Measurements from ENCODE around the gene ADGRL3. TPM values are rescaled to one million over a fixed set of nuclear protein-coding genes. Genes with fewer than 3 reads are reported as not detected.
"Not testable (repeated sequence)": the region's sequence is repeated elsewhere in the genome, so short reads cannot be mapped to it uniquely, and the experiment has no call there.

The ADGRL3 gene
- total RNA-seq, 3 donors from 2014 or later: not detected

DNA sequence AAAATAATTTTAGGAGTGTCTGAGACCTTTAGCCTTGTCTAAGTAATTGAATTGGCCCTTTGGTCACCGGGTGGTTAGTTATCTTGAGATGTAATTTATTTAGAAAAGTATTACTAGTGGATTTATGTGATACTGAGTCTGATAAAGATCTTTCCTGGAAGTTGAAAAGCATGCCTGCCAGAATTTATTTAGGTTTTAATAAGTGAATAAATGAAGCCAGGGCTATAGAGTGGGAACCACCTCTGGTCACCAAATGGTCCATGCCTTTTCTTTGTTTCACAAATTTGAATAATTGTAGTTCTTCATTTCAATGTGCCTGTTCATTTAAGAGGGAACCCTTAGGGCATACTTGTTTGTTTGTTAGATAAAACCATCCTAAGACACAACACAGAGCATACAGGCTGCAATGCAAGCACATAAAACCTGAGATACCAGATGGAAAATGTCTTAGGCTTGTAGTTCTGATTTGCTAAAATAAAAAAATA is 627.8 kb downstream of the ADGRL3 start:
- DNase-seq (no peak), ATAC-seq (no peak)
- Mint-ChIP-seq H3K36me3 (ENCODE audit: insufficient read depth) (no peaks in the 10 kb centered on the region), H3K4me3 (no peak overlapping the region), H3K27me3 (ENCODE audit: low read depth) (no peaks in the 10 kb centered on the region), H3K9me3 (peaks cover 4% of the 10 kb centered on the region), H3K4me1 (ENCODE audit: low read depth) (no peaks in the 10 kb centered on the region)

DNA sequence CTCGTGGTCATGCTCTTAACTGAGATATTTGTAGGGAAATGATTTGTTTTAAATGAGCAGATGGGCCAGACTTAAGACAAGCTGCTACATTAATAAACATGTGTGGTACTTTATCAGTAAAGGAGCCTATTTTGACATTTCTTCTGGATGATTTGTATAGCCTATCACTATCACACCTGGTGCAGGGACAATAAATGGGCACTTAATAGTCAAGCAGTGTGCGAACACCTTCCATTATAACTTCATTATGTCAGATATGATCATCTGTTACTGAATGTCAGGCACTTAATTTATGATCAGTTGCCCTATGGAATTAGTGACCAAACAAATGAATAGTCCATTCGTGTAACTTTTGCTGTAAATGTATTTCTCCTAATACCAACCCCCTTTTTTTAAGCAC is 628.8 kb downstream of the ADGRL3 start:
- H3K27me3 Mint-ChIP-seq (ENCODE audit: low read depth): no peaks in the 10 kb centered on the region
- ATAC-seq (no peak), DNase-seq (no peak)
- no peak overlapping the region for H3K4me3 Mint-ChIP-seq
- no peaks in the 10 kb centered on the region for H3K36me3 Mint-ChIP-seq (ENCODE audit: insufficient read depth)
- peaks cover 9% of the 10 kb centered on the region for H3K9me3 Mint-ChIP-seq
- H3K4me1 Mint-ChIP-seq (ENCODE audit: low read depth): no peaks in the 10 kb centered on the region

DNA sequence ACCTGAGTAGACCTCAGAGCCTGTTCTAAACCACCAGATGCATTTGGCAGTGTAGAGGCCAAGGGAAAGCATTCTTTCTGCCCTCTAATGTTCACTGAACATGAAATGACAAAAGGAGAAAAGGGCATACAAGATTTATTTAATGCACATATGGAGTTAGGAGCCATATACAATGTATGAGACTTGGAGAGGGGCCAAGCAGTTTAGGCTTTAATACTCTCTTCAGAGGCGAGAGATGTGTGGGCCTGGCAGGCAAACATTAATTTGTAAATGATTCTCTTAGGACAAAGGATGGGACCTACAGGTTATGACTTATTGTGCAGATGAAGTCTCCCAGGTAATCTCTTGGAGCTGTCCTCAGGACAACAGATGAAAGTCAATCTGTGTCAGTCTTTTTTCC is 631.9 kb downstream of the ADGRL3 start:
- peaks cover 9% of the 10 kb centered on the region for H3K9me3 Mint-ChIP-seq
- ATAC-seq: no peak
- H3K4me3 Mint-ChIP-seq: no peak overlapping the region
- DNase-seq: no peak
- no peaks in the 10 kb centered on the region for H3K27me3 Mint-ChIP-seq (ENCODE audit: low read depth)
- H3K4me1 Mint-ChIP-seq (ENCODE audit: low read depth): no peaks in the 10 kb centered on the region
- no peaks in the 10 kb centered on the region for H3K36me3 Mint-ChIP-seq (ENCODE audit: insufficient read depth)

DNA sequence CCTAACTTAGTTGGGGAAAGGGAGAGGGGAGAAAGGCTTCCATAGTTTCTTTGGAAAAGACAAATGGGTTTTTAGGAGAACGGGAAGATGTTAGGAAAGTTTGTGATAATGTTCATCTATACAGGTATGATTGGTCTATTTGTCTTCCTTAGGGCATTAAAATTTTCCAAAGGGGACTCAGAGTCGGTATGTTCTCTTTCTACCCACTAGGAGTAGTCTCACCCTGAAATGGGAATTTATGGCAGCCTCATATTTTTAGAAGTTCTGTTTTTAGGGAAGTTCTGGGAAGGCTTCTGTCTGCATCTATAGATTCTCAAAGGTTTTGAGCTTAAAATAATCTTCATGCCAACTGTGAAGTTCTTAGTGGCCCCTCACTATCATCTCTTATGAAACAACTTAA is 637.3 kb downstream of the ADGRL3 start:
- H3K9me3 Mint-ChIP-seq: peaks cover 18% of the 10 kb centered on the region

DNA sequence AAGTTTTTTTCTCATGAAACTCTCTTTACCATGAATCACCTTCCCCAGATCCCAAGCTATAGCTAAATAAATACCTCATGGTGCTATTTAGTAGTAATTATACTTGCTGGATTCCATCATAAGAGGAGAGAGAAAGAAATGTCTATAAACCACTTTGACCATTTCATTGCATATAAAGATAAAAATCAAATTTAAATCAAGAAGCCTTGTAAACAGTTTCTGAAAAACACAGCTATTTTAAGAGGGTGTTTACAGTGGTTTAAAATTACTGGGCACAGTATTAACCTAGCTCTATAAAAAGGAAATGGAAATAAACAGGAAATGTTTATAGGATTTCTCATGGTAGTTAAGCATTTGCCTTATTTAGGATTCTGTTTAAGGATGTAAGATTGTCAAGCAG is 637.9 kb downstream of the ADGRL3 start:
- DNase-seq: no peak
- no peaks in the 10 kb centered on the region for H3K27me3 Mint-ChIP-seq (ENCODE audit: low read depth)
- peaks cover 17% of the 10 kb centered on the region for H3K9me3 Mint-ChIP-seq
- no peak overlapping the region for H3K4me3 Mint-ChIP-seq
- H3K36me3 Mint-ChIP-seq (ENCODE audit: insufficient read depth): no peaks in the 10 kb centered on the region
- H3K4me1 Mint-ChIP-seq (ENCODE audit: low read depth): no peaks in the 10 kb centered on the region
- ATAC-seq: no peak

More for the DNA sequence above, 637.3 kb downstream of the ADGRL3 start:
- ATAC-seq: no peak
- Mint-ChIP-seq H3K36me3 (ENCODE audit: insufficient read depth) (no peaks in the 10 kb centered on the region), H3K4me3 (no peak overlapping the region), H3K27me3 (ENCODE audit: low read depth) (no peaks in the 10 kb centered on the region), H3K4me1 (ENCODE audit: low read depth) (no peaks in the 10 kb centered on the region)
- no peak for DNase-seq

DNA sequence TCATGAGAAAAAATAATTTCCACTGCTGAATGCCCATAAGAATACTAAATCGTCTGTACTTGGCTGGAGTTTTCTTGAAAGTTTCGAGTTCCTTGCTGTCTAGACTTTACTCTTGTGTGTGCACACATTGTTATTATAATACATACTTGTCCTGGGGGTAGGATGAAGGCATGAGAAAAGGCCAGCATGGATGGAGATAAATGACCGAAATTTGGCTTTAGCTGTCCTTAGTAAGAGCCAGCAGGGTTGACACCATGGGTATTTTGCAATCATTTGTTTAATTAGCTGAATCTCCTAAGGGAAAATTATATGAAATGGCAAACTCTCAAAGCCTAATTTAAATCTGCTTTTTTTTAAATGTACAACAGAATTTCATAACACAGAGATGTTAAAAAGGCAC is 641.6 kb downstream of the ADGRL3 start:
- DNase-seq (no peak), ATAC-seq (no peak)
- Mint-ChIP-seq H3K36me3 (ENCODE audit: insufficient read depth) (no peaks in the 10 kb centered on the region), H3K9me3 (peaks cover 16% of the 10 kb centered on the region), H3K4me3 (no peak overlapping the region), H3K4me1 (ENCODE audit: low read depth) (no peaks in the 10 kb centered on the region), H3K27me3 (ENCODE audit: low read depth) (no peaks in the 10 kb centered on the region)

DNA sequence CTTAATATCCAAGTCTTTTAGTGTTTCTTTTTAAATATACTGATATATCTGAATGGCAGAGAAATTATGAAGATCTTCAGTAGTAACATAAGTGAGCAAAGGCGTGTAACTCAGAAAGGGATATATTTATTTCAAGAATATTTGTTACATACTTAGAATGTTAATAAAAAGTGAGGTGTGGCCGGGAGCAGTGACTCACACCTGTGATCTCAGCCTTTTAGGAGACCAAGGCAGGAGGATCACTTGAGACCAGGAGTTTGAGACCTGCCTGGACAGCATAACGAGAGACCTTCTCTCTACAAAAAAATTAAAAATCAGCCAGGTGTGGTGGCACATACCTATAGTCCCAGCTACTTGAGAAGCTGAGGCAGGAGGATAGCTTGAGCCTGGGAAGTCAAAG is 651.0 kb downstream of the ADGRL3 start:
- Mint-ChIP-seq H3K9me3 (peaks cover 5% of the 10 kb centered on the region), H3K4me3 (no peak overlapping the region)

DNA sequence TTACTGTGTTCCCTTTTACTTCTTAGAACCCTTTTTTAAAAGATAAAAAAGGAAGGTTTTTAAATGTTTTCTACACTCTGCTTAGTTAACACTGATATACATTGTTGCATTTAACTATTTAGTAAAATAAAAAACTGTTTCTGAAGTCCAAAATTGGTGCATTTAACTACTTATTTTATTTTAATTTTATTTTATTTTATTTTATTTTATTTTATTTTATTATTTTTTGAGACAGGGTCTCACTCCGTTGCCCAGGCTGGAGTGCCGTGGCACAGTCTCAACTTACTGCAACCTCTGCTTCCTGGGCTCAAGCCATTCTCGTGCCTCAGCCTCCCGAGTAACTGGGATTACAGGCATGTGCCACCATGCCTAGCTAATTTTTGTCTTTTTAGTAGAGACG is 652.0 kb downstream of the ADGRL3 start:
- not testable (repeated sequence) for H3K9me3 Mint-ChIP-seq; H3K4me3 Mint-ChIP-seq; DNase-seq; H3K36me3 Mint-ChIP-seq (ENCODE audit: insufficient read depth); H3K27me3 Mint-ChIP-seq (ENCODE audit: low read depth); H3K4me1 Mint-ChIP-seq (ENCODE audit: low read depth); ATAC-seq

More for the DNA sequence above, 651.0 kb downstream of the ADGRL3 start:
- ATAC-seq (no peak), DNase-seq (no peak)
- Mint-ChIP-seq H3K36me3 (ENCODE audit: insufficient read depth) (no peaks in the 10 kb centered on the region), H3K4me1 (ENCODE audit: low read depth) (no peaks in the 10 kb centered on the region), H3K27me3 (ENCODE audit: low read depth) (no peaks in the 10 kb centered on the region)

DNA sequence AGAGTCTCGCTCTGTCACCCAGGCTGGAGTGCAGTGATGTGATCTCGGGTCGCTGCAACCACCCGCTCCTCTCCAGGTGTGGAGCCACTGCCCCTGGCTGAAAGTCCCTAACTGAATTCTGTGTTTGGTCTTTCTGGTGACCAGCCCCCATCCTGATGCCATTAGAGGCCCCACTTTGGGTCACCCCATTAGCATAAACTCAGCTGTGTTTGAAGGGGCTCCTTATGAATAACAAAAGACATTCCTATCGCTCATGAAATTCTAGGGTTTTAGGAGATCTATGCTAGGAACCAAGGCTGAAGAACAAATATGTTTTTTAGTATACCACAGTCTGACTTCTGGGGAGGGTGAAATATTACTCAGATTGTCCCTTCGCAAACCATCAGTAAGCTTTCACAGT is 652.9 kb downstream of the ADGRL3 start:
- ATAC-seq: no peak
- Mint-ChIP-seq H3K4me1 (ENCODE audit: low read depth) (no peaks in the 10 kb centered on the region), H3K9me3 (peaks cover 15% of the 10 kb centered on the region), H3K4me3 (no peak overlapping the region), H3K27me3 (ENCODE audit: low read depth) (no peaks in the 10 kb centered on the region), H3K36me3 (ENCODE audit: insufficient read depth) (no peaks in the 10 kb centered on the region)
- no peak for DNase-seq

DNA sequence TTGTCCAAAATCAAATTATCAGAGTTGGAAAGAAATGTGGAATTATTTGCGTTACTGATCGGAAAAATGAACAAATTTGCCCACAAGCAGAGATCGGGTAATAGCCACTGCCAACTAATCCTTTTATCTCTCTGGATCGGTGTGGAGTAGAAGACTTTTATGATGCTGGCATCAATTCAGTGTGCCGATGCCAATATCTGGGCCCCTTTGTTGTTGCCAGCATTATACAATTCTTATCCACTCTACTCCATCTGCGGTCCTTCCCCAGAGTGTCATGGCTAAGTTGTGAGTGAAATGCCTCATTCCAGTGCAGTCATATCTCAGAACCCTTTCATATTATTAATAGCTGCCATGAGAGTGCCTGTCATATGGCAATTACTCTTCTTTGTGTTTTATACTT is 660.2 kb downstream of the ADGRL3 start:
- ATAC-seq (no peak), DNase-seq (no peak)
- Mint-ChIP-seq H3K9me3 (peaks cover 10% of the 10 kb centered on the region), H3K4me1 (ENCODE audit: low read depth) (no peaks in the 10 kb centered on the region), H3K36me3 (ENCODE audit: insufficient read depth) (no peaks in the 10 kb centered on the region), H3K4me3 (no peak overlapping the region), H3K27me3 (ENCODE audit: low read depth) (no peaks in the 10 kb centered on the region)

DNA sequence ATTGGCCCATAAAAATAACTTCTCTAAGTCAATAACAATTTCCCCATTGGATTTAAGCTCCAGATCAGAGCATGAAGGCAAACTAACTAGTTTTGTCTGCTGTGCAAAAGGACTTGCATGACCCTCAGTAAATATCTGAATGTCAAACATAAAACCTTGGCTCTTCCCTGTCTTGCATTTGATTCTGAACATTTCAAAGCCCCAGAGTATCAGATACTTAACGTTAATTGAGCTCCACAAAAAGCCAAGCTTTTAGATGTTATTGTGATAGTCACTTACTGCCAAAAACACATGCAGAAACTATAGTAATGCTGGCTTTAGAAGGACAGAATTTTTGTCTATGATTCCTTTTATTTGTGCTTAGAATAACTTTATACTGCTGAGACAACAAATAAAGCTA is 664.2 kb downstream of the ADGRL3 start:
- DNase-seq (no peak), ATAC-seq (no peak)
- no peaks in the 10 kb centered on the region for H3K4me1 Mint-ChIP-seq (ENCODE audit: low read depth)
- peaks cover 7% of the 10 kb centered on the region for H3K9me3 Mint-ChIP-seq
- H3K4me3 Mint-ChIP-seq: no peak overlapping the region
- H3K36me3 Mint-ChIP-seq (ENCODE audit: insufficient read depth): no peaks in the 10 kb centered on the region
- no peaks in the 10 kb centered on the region for H3K27me3 Mint-ChIP-seq (ENCODE audit: low read depth)

DNA sequence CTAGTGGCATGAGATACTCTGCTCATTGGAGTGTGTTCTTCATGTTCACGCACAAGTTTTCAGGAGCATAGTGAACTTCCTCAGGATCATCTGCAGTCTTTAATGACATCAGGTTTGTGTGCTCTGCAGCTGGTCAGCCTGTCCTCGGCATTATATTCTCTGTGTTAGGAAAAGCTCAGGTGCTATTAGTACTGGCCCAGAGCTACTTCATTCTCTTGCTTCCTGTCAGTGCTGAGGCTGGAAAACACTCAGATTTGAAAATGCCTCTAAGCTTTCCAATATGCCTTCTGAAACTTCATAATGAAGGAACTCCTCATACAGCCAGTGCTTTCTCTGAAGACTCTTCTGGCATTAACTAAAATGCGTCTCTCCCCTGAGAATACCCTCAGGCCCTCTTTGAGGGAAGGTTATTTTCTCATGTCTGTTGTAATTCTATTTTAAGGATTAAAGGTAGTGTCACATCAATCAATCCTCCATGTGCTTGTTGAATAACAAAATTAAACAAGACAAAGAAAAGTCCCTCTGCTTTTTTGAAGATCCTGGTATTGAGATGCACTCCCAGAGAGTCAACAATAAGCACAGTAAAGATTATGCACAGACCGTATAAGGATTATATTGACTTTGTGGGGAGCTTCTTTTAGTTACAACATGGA is 666.4 kb downstream of the ADGRL3 start:
- Mint-ChIP-seq H3K4me3 (no peak overlapping the region), H3K36me3 (ENCODE audit: insufficient read depth) (no peaks in the 10 kb centered on the region), H3K9me3 (peaks cover 7% of the 10 kb centered on the region), H3K27me3 (ENCODE audit: low read depth) (no peaks in the 10 kb centered on the region), H3K4me1 (ENCODE audit: low read depth) (no peaks in the 10 kb centered on the region)
- no peak for ATAC-seq
- DNase-seq: no peak

DNA sequence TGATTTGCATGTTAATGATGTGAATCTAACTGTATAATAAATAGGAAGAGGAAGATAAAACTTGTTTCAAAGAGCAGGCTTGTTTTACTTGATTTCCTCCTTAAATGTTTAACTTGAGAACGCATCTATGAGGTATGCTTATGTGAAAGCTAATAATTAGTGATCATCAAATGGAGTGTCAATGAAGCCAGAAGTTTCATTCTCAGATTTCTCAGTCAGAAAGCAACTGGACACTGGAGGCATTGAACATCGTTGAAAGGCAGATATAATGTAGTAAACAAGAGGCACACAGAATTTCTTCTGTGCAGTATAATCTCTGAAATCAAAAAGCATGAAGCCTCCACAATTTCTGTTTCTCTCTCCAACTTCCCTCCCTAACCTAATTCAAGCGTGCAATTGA is 672.9 kb downstream of the ADGRL3 start:
- no peaks in the 10 kb centered on the region for H3K36me3 Mint-ChIP-seq (ENCODE audit: insufficient read depth)
- H3K4me1 Mint-ChIP-seq (ENCODE audit: low read depth): no peaks in the 10 kb centered on the region
- no peak for DNase-seq
- H3K27me3 Mint-ChIP-seq (ENCODE audit: low read depth): no peaks in the 10 kb centered on the region
- H3K9me3 Mint-ChIP-seq: peaks cover 14% of the 10 kb centered on the region
- no peak for ATAC-seq
- no peak overlapping the region for H3K4me3 Mint-ChIP-seq

DNA sequence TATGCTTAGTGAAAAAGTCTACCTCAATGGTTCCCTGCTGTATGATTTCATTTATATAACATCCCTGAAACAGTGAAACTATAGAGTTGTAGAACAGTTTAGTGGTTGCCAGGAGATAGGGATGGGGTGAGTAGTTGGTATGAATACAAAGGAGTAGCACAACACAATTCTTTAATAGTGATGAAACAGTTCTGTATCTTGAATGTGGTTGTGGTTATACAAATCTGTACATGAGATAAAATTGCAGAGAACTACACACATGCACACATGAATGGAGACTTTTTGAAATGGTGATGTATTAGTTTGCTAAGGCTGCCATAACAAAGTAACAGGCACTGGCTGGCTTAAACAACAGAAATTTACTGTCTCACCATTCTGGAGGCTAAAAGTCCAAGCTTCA is 677.1 kb downstream of the ADGRL3 start:
- Mint-ChIP-seq H3K9me3 (peaks cover 12% of the 10 kb centered on the region), H3K4me3 (no peak overlapping the region), H3K4me1 (ENCODE audit: low read depth) (no peaks in the 10 kb centered on the region), H3K36me3 (ENCODE audit: insufficient read depth) (no peaks in the 10 kb centered on the region), H3K27me3 (ENCODE audit: low read depth) (no peaks in the 10 kb centered on the region)
- no peak for ATAC-seq
- DNase-seq: no peak

DNA sequence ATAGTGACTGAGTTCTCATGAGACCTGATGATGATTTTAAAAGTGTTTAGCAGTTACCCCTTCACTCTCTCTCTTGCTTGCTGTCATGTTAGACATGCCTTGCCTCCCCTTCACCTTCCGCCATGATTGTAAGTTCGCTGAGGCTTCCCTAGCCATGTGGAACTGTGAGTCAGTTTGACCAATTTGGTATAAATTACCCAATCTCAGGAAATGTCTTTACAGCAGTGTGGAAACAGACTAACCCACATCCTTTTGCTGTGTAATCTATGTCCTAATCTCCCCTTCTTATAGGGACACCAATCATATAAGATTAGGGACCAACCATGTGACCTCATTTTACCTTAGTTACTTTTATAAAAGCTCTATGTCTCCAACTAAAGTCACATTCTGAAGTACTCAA is 677.8 kb downstream of the ADGRL3 start:
- Mint-ChIP-seq H3K4me3 (no peak overlapping the region), H3K36me3 (ENCODE audit: insufficient read depth) (no peaks in the 10 kb centered on the region), H3K9me3 (peaks cover 16% of the 10 kb centered on the region), H3K27me3 (ENCODE audit: low read depth) (no peaks in the 10 kb centered on the region), H3K4me1 (ENCODE audit: low read depth) (no peaks in the 10 kb centered on the region)
- no peak for DNase-seq
- ATAC-seq: no peak

DNA sequence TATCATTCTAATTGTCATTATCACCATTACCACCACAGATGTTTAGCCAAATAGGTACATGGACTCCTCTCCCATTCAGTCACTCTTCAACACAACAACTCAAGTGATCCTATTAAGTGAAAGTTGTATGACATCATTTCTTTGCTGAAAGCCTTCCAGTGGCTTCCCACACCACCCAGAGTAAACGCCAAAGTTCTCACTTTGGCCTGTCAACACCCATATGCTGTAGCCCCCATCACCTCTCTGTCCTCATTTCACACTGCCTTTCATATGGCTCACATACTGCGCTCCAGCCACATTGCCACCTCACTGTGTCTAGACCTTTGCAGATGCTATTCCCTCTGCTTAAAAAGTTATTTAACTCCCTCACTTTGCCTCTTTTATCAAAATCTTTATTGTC is 682.3 kb downstream of the ADGRL3 start:
- ATAC-seq (no peak), DNase-seq (no peak)
- Mint-ChIP-seq H3K4me1 (ENCODE audit: low read depth) (no peaks in the 10 kb centered on the region), H3K9me3 (peaks cover 16% of the 10 kb centered on the region), H3K4me3 (no peak overlapping the region), H3K36me3 (ENCODE audit: insufficient read depth) (no peaks in the 10 kb centered on the region), H3K27me3 (ENCODE audit: low read depth) (no peaks in the 10 kb centered on the region)

All from activated T-cell treated with anti-CD3 and anti-CD28 coated beads, Interleukin-2, amount 50 U/mL, for 4 hours (primary cell).